Activated CD4-positive, alpha-beta T cell treated with anti-CD3 and anti-CD28 coated beads, Interleukin-2, Interleukin-4, amounts not matched to agents 100 ng/mL and 50 ng/mL, durations not matched to agents 16 hours and 8 hours (primary cell): Measurements from ENCODE around the gene SALL4.
"Not testable (repeated sequence)": the region's sequence is repeated elsewhere in the genome, so short reads cannot be mapped to it uniquely, and the experiment has no call there.

Experiments used
- DNase-seq: peaks from one replicate; pipeline ENCODE4 v3.0.0-alpha.2; 2020; ENCODE audit warnings: low spot score

The SALL4 gene

DNA sequence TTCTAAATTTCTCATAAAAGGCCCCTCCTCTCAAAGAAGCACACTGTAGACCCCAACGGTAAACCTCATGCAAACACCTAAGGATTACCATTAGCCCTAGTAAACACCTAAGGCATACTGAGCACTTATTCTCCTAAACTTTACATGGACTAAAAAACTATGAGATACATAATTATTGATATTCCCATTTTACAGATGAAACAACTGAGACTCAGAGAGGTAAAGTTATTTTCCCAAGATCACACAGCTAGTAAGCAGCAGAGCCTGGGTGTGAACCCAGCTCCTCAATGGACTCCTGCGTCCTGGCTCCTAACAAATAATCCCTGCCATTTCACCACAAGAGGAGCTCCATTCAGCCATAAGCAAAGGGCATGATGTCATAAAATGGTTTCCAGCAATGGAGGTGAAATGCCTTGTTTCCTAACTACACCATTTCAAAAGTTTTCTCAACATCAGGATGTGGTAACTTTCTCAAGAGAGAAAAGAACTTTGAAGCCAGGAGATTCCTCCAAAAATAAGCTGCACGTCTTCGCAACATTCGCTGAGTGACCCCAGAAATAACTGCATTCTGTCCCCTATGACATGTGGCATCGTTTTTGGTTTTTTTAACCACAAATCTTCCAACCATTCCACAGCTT is 38.2 kb downstream of the SALL4 start:
- DNase-seq: no peak

DNA sequence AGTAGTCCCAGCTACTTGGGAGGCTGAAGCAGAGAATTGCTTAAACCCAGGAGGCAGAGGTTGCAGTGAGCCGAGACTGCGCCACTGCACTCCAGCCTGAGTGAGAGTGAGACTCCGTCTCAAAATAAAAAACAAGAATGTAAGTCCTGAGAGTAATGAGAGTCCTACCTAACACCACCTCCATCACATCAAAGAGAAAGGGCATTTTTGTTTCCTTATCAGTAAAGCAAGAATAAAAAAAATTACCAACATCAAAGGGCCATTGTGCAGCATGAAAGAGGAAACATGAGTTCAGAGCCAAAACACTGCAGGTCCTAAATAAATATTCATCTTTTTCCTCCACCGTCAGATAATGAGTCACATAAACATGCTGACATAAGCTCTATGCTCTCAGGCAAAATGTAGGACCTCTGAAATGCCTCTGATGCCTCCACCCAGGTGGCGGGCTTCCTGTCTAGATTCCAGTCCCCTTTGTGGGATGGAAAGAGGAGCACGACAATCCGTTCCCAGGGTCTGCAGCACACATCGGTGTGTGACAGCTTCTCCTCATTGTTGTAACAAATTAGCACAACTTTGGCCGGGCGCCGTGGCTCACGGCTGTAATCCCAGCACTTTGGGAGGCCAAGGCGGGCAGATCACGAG is 41.3 kb downstream of the SALL4 start:
- no peak for DNase-seq

DNA sequence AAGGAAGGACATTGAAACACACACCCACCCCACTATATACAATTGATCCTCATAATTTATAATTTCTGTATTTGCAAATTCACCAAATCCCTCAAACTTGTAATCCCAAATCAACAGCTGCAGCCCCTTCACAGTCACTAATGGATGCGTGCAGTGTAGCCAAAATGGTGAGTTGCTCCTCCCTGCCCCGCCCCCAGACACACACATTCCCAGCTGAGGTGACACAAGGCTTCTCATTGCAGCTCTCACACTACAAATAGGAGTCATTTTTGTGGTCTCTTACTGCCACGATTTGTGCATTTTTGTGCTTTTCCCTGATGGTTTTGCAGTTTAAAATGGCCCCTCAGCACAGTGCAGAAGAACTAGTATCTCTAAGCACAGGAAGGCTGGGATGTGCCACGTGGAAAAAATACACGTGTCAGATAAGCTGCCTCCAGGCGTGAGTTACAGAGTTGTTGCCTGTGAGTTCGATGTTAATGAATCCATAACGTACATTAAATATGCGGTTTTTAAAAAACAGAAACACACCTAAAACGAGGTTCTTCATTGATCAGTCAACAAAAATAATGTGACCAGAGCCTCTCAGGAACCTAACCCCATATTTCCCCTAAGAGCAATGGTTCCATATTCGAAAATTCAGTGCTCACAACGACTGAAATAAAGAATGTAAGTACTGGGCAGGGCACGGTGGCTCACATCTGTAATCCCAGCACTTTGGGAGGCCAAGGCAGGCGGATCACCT is 42.4 kb downstream of the SALL4 start:
- DNase-seq: no peak

DNA sequence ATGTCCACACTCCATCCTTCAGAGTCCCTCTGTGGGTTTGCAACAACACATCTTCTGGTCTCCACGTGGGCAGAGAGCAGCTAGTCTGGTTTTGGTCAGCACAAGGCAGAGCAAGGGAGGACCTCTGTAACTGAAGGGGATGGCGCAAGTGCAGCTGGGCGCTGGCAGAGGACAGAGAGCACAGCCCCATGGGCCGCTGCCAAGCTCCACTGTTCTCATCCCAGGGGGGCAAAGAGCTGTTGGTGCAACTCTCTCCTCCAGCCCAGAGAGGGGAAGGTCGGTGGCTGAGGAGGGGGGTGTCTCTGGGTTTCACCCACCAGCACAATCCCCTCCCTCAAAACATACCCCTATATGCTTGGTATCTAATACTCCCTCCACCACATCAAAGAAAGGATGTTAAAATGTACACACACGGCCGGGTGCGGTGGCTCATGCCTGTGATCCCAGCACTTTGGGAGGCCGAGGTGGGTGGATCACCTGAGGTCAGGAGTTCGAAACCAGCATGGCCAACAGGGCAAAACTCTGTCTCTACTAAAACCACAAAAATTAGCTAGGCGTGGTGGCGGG is 43.3 kb downstream of the SALL4 start:
- no peak for DNase-seq

DNA sequence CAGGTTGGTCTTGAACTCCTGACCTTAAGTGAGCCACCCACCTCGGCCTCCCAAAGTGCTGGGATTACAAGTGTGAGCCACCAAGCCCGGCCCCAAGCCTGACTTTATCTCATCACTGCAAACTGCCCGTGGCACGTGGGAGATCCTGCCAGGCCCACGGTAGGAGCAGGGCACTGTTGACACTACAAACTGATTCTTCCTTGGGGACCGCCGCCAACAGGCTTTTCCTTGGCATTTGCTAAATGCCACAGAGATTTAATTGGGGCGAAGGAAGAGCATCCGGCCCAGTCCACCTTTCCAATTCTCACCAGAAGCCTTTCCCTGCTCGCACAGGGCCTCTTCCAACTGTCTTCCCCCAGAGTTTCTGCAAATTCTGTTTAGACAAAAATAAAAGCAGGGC is 45.1 kb downstream of the SALL4 start:
- no peak for DNase-seq

DNA sequence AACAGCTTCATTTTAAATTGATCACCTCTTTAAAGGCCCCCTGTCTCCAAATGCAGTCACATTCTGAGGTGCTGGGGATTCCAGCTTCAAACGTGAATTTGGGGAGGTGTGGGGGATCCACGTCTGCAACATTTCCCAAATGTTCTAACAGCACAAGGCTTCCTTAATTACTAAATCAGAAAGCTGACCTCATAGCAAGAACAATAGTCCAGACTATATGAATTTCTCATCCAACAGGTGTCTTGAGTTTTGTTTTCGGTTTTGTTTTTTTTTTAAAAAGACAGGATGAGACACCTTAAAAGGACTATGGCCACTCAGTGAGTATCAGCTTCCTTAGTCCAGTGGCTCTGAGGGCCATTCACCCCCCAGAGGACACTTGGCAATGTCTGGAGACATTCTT is 45.7 kb downstream of the SALL4 start:
- no peak for DNase-seq

DNA sequence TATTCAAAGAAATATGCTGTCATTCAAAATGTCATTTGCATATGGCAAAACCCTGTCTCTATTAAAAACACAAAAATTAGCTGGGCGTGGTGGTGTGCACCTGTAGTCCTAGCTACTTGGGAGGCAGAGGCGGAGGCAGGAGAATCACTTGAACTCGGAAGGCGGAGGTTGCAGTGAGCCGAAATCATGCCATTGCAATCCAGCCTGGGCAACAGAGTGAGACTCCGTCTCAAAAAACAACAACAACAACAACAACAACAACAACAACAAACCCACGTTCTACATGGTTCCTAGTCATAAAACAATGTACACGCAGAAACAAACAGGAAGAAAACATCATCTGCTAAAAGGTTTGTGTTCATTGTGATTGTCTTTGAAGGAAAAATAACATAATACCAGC is 49.1 kb downstream of the SALL4 start:
- DNase-seq: not testable (repeated sequence)

DNA sequence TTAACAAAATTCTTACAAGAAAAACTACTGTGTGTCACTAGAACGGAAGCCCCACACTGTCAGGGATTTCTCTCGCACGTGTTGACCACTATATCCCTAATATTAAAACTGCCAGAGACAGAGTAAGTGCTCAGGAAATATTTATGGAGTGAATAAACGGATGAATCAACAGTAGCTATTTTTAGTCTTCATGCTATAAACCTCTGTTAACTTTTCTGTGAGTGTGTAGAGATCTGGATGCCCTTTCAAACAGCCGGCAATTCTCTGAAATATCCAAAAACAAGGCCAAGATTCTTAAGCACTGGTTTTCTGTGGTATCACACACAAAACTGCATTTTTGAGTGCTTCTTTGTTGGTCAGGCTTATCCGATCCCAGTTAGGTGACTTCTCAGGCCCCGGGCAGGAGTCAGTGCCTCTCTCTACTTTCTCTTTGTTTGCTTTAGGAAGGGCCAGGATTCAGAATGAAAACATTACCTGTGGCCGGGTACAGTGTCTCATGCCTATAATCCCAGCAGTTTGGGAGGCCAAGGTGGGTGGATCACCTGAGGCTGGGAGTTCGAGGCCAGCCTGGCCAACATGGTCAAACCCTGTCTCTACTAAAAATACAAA is 49.9 kb downstream of the SALL4 start:
- no peak for DNase-seq

DNA sequence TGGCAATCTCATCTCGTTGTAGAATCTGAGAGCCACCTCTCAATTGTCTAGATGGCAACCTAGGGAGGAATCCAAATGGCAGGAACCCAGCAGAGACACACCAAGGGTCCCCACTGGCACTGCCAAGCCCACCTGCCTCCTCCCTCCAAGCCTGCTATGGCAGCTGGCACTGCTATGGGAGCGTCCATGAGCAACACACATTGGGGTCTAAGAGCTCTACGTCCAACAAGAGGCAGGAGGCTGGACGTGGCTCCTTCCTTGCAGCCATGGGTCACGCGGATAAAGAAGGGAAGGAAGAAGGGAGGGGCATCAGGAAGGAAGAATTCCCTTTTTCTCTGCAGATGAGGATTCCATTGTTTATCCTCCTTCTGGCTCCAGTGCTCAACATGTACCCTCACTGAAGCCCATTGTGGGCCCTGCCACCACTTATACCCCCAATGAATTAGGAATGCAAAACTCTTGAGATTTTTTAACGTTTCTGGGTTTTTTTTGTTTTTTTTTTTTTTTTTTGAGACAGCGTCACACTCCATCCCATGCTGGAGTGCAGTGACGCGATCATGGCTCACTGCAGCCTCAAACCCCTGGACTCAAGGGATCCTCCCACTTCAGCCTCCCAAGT is 51.4 kb downstream of the SALL4 start:
- DNase-seq: no peak

DNA sequence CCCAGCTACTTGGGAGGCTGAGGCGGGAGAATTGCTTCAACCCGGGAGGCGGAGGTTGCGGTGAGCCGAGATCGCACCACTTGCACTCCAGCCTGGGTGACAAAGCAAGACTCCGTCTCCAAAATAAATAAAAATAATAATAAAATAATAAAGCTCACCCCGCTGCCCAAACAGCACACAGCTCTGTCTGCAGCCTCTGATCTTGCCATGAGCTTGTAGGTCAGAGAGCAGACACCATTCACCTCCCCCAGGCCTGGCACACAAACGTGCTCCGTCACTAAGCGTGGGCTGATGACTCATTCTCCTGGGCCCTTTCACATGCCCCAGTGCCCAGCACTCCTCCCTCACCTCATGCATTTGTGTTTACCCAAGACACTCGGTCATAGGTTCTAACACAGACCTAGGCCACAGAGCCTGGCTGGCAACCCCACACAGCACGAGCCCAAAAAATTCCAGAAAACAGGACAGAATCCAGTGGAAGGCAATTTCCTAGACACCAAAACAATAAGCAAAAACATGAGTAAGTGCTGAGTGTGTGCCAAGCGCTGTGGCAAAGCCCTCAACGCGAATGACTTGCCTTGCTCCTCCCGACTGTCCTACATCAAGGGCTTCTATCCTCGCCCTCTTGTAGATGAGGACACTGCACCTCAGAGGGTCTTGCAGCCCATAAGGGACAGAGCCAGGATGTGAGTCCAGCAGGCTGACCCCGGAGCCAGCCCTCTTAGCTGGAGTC is 52.1 kb downstream of the SALL4 start:
- DNase-seq: peak; percentile 28

DNA sequence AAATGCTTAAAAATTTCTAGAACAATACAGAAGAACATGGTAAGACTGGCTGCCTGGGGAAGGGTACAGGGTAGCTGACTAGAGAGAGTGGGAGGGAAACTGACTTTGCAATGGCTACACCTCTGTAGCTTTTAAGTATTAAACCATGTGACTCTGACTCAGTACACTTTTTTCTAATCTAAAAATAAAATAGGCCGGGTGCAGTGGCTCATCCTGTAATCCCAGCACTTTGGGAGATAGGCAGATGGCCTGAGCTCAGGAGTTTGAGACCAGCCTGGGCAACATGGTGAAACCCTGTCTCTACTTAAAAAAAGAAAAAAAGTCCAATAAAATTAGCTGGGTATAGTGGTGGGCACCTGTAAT is 52.7 kb downstream of the SALL4 start:
- DNase-seq: no peak

DNA sequence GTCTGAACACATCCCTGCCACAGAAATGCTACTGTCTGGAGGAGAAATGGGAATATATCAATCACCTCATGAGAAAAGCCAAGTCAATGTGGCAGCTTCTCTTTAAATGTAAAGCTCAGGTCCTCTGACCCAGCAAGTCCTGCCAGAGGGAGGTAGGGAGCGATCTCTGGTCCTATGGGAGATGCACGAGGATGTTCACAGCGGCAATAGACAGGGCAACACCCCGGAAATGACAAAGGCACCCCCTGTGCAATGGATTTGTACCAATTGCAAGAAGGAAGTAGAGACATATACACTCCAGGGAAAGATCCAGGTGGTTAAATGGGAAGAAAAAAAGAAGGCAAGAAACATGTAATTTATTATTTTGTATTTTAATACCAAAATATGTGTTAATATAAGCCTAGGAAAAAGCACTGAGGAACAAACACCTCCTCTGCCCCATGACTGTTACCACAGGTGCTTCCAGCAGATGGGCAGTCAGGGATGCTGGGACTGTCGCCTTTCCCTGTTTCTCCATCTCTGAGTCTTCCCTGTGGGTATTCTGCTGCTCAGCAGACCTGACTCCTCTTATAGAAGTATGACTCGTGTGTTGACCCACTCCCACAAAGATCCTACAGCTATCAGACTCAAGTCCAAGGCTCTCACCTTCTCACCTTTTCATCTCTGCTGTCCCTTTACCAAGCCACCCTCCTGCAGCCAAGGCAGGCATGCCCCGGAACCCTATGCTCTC is 55.0 kb downstream of the SALL4 start:
- no peak for DNase-seq

DNA sequence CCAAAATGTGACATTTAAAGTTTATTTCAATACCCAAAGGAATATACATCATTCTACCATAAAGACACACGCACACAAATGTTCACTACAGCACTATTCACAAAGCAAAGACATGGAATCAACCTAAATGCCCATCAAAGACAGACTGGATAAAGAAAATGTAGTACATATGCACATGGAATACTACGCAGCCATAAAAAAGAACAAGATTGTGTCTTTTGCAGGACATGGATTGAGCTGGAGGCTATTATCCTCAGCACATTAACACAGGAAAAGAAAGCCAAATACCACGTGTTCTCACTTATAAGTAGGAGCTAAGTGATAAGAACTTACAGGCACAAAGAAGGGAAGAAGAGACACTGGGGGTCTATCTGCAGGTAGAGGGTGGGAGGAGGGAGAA is 56.5 kb downstream of the SALL4 start:
- DNase-seq: no peak

DNA sequence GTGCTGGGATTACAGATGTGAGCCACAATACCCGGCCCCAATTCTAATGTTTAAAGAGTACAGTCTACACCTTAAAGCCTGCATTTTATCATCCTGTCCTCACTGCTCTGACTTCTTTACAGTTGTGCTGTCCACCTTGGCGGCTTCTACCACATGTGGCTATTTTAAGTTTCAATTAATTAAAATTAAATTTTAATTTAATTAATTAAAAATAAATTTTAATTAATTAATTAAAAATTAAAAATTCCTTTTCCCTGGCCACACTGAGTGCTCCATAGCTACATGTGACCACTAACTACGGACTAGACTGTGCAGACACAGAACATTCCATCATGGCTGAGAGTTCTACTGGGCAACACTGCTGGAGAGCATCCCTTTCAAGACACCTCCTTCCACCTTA is 61.5 kb downstream of the SALL4 start:
- DNase-seq: no peak

DNA sequence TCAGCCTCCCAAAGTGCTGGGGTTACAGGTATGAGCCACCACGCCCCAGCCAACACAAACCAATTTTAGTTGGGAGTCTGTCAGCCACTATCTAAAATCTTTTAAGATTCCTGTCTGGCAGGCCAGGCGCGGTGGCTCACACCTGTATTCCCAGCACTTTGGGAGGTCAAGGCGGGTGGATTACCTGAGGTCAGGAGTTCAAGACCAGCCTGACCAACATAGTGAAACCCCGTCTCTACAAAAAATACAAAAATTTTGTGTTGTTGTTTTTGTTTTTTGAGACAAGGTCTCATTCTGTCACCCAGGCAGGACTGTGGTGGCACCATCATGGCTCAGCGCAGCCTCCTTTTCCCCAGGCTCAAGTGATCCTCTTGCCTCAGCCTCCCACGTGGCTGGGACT is 62.0 kb downstream of the SALL4 start:
- DNase-seq: not testable (repeated sequence)

DNA sequence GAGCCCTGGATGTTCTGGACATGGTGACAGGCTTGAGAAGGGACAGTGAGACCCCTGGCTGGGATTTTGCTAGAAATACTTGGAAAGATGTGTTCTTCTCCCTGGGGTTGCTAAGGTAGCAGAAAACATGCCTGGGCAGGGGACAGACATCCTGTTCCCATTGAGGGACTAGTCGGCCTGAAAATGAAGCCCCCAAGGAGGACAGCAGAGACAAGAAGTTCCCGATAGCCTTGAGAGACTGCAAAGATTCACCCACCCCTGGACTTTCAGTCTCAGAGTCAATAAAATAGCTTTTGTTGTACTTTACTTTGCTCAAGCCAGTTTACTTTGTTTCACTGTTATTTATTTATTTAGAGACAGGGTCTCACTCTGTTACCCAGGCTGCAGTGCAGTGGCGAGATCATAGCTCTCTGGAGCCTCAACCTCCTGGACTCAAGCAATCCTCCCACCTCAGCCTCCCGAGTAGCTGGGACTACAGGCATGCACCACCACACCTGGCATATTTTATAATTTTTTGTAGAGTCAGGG is 62.5 kb downstream of the SALL4 start:
- no peak for DNase-seq

DNA sequence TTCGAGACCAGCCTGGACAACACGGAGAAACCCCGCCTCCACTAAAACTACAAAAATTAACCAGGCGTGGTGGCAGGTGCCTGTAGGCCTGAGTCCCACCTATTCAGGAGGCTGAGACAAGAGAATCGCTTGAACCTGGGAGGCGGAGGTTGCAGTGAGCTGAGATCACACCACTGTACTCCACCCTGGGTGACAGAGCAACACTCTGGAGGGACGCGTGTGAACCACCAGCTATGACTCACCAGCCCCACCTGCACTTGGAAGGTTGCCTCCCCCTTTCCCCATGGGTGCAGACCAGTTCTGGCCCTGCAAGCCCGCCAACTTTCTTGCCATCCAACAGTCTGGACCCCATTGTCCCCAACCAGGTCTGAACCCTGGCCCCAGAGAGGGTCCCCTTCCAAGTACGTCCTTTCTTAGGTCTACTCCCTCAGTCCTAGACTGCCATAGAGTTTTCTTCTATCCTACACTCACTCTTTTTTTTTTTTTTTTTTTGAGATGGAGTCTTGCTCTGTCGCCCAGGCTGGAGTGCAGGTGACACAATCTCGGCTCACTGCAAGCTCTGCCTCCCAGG is 63.4 kb downstream of the SALL4 start:
- no peak for DNase-seq

DNA sequence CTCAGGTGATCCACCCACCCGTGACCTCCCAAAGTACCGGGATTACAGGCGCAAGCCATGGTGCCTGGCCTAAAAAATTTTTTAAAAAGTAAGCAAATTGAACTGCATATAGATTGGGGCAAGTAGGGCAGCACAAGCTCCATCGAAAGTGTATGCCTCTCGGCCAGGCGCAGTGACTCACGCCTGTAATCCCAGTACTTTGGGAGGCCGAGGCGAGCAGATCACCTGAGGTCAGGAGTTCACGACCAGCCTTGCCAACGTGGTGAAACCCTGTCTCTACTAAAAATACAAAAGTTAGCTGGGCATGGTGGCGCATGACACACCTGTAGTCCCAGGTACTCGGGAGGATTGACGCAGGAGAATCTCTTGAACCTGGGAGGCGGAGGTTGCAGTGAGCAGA is 64.1 kb downstream of the SALL4 start:
- not testable (repeated sequence) for DNase-seq

DNA sequence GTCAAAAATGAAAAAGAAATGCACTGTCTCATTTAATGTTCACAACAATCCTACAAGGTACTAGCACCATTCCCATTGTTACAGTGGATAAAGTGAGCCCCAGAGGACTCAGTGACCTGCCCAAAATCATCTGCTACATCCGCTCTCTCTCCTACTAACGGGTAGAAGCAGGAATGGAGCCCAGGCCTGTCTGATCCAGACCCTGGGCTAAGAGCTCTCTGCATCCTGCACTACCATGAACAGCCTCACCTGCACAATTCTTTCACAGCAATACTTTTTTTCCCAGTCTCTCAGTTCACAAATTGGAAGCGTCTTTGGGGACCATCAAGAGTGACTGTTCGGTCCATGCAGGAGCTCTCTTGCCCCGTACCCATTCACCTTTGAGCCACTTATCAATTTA is 65.4 kb downstream of the SALL4 start:
- no peak for DNase-seq
